ENCODE measurements around the gene SNAPC1.

DNA sequence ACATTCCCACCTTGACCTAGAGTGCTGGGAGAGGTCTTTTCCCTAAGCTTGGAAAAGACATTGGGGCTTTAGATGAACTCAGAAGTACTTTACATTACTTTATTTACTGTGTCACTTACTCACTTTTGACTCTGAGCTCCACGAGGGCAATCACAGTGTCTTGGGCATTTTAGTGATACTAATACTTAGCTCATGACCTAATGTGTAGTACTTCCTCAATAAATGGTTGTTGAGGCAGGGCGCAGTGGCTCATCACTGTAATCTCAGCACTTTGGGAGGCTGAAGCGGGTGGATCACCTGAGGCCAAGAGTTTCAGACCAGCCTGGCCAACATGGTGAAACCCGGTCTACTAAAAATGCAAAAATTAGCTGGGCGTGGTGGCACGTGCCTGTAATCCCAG lies 19.8 kb upstream of the SNAPC1 start:
- TF ChIP-seq, protein P1, sequence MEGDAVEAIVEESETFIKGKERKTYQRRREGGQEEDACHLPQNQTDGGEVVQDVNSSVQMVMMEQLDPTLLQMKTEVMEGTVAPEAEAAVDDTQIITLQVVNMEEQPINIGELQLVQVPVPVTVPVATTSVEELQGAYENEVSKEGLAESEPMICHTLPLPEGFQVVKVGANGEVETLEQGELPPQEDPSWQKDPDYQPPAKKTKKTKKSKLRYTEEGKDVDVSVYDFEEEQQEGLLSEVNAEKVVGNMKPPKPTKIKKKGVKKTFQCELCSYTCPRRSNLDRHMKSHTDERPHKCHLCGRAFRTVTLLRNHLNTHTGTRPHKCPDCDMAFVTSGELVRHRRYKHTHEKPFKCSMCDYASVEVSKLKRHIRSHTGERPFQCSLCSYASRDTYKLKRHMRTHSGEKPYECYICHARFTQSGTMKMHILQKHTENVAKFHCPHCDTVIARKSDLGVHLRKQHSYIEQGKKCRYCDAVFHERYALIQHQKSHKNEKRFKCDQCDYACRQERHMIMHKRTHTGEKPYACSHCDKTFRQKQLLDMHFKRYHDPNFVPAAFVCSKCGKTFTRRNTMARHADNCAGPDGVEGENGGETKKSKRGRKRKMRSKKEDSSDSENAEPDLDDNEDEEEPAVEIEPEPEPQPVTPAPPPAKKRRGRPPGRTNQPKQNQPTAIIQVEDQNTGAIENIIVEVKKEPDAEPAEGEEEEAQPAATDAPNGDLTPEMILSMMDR (IDR thresholded peaks at IDR 0.05; ENCODE audit: extremely low read depth in 1 of 2, insufficient read depth in 1 of 2, low read depth in 1 of 2, low read length in 2 of 2) = no peak
- TF ChIP-seq POLR2AphosphoS5 (IDR thresholded peaks at IDR 0.05; ENCODE audit: insufficient read depth, low read depth, low read length) (no peak), JUN (IDR thresholded peaks at IDR 0.05; ENCODE audit: borderline replicate concordance, insufficient read depth, insufficient read length, low read depth) (no peak), MYC (IDR thresholded peaks at IDR 0.05; ENCODE audit: low read depth, low read length) (no peak), EZH2 (IDR thresholded peaks at IDR 0.05; ENCODE audit: borderline replicate concordance, low read depth, low read length, severe bottlenecking) (no peak), POLR2A (IDR thresholded peaks at IDR 0.05; ENCODE audit: low read depth, low read length) (no peak), FOS (IDR thresholded peaks at IDR 0.05; ENCODE audit: borderline replicate concordance, insufficient read depth, low read length) (no peak)
- TF ChIP-seq, protein P2, sequence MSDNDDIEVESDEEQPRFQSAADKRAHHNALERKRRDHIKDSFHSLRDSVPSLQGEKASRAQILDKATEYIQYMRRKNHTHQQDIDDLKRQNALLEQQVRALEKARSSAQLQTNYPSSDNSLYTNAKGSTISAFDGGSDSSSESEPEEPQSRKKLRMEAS (IDR thresholded peaks at IDR 0.05; ENCODE audit: insufficient read depth, insufficient read length) = no peak

Data from endothelial cell of umbilical vein (primary cell).